Measurements from ENCODE around the gene SETBP1. TPM values are rescaled to one million over a fixed set of nuclear protein-coding genes. Genes with fewer than 3 reads are reported as not detected.

SETBP1 gene
- total and polyA plus RNA-seq, 7 experiments from 2014 or later: 0.08 to 12.5 (median 2.5) TPM; not detected in 2

GRCh38 chr18:44811572-44812125 lies 131.0 kb downstream of the SETBP1 start:
- no peak for ATAC-seq

GRCh38 chr18:44812426-44812825 lies 131.7 kb downstream of the SETBP1 start:
- H3K27me3 Mint-ChIP-seq: peaks cover 5 to 29% (median 7%) of the 10 kb centered on the region in 5 donors
- Histone ChIP-seq H3K36me3 (ENCODE audit: control insufficient read depth in 2 of 3, insufficient read depth in 3 of 3, low read length in 3 of 3) (no peaks in the 10 kb centered on the region), H3K4me1 (ENCODE audit: control insufficient read depth in 2 of 2, insufficient read depth in 2 of 2, low read length in 2 of 2) (no peaks in the 10 kb centered on the region), H3K27ac (ENCODE audit: low read depth, low read length) (no peak overlapping the region), H3K9me3 (ENCODE audit: control insufficient read depth in 2 of 3, low read length in 3 of 3) (no peaks in the 10 kb centered on the region), H3K27me3 (ENCODE audit: control insufficient read depth in 2 of 2, insufficient read depth in 2 of 2, low read length in 2 of 2) (no peaks in the 10 kb centered on the region), H3K4me3 (ENCODE audit: low read length) (no peak overlapping the region)
- intact Hi-C loops (cut with micrococcal nuclease): no loop called here
- ChIA-PET POLR2A (no interaction called here), CTCF (no interaction called here)
- H3K27ac Mint-ChIP-seq: no peak overlapping the region
- H3K4me3 Mint-ChIP-seq: no peak overlapping the region
- ATAC-seq (no peak), DNase-seq (no peak)
- H3K4me1 Mint-ChIP-seq: peaks cover 0 to 11% (median 0%) of the 10 kb centered on the region in 7 donors
- peaks cover 0 to 2% (median 0%) of the 10 kb centered on the region in 11 donors for H3K9me3 Mint-ChIP-seq
- peaks cover 0 to 5% (median 0%) of the 10 kb centered on the region in 5 donors for H3K36me3 Mint-ChIP-seq

More at GRCh38 chr18:44811572-44812125, 131.0 kb downstream of the SETBP1 start:
- Histone ChIP-seq H3K4me3 (ENCODE audit: low read length) (no peak overlapping the region), H3K9me3 (ENCODE audit: control insufficient read depth in 2 of 3, low read length in 3 of 3) (no peaks in the 10 kb centered on the region), H3K27me3 (ENCODE audit: control insufficient read depth in 2 of 2, insufficient read depth in 2 of 2, low read length in 2 of 2) (no peaks in the 10 kb centered on the region), H3K27ac (ENCODE audit: low read depth, low read length) (no peak overlapping the region), H3K36me3 (ENCODE audit: control insufficient read depth in 2 of 3, insufficient read depth in 3 of 3, low read length in 3 of 3) (no peaks in the 10 kb centered on the region), H3K4me1 (ENCODE audit: control insufficient read depth in 2 of 2, insufficient read depth in 2 of 2, low read length in 2 of 2) (no peaks in the 10 kb centered on the region)
- no peak overlapping the region for H3K4me3 Mint-ChIP-seq
- H3K27ac Mint-ChIP-seq: no peak overlapping the region
- H3K27me3 Mint-ChIP-seq: peaks cover 5 to 29% (median 7%) of the 10 kb centered on the region in 5 donors
- H3K9me3 Mint-ChIP-seq: peaks cover 0 to 2% (median 0%) of the 10 kb centered on the region in 11 donors
- H3K36me3 Mint-ChIP-seq: peaks cover 0 to 5% (median 0%) of the 10 kb centered on the region in 5 donors
- no peak for DNase-seq
- ChIA-PET CTCF (no interaction called here), POLR2A (no interaction called here)
- peaks cover 0 to 11% (median 0%) of the 10 kb centered on the region in 7 donors for H3K4me1 Mint-ChIP-seq
- intact Hi-C loops (cut with micrococcal nuclease): no loop called here

- Histone ChIP-seq H3K9me3 (ENCODE audit: control insufficient read depth in 2 of 3, low read length in 3 of 3) (no peaks in the 10 kb centered on the region), H3K4me1 (ENCODE audit: control insufficient read depth in 2 of 2, insufficient read depth in 2 of 2, low read length in 2 of 2) (no peaks in the 10 kb centered on the region), H3K4me3 (ENCODE audit: low read length) (no peak overlapping the region), H3K27ac (ENCODE audit: low read depth, low read length) (no peak overlapping the region), H3K36me3 (ENCODE audit: control insufficient read depth in 2 of 3, insufficient read depth in 3 of 3, low read length in 3 of 3) (no peaks in the 10 kb centered on the region), H3K27me3 (ENCODE audit: control insufficient read depth in 2 of 2, insufficient read depth in 2 of 2, low read length in 2 of 2) (no peaks in the 10 kb centered on the region)
- ChIA-PET POLR2A (no interaction called here), CTCF (no interaction called here)
- peaks cover 0 to 4% (median 0%) of the 10 kb centered on the region in 5 donors for H3K36me3 Mint-ChIP-seq
- H3K27ac Mint-ChIP-seq: no peak overlapping the region
- H3K27me3 Mint-ChIP-seq: peaks cover under 1 to 21% (median under 1%) of the 10 kb centered on the region in 5 donors
- H3K9me3 Mint-ChIP-seq: peaks cover 0 to 2% (median 0%) of the 10 kb centered on the region in 11 donors
- DNase-seq (no peak), ATAC-seq (no peak)
- intact Hi-C loops (cut with micrococcal nuclease): no loop called here
- peaks cover 0 to 5% (median 0%) of the 10 kb centered on the region in 7 donors for H3K4me1 Mint-ChIP-seq
- H3K4me3 Mint-ChIP-seq: no peak overlapping the region
Observed at GRCh38 chr18:44813586-44813985, 132.9 kb downstream of the SETBP1 start.

- ChIA-PET POLR2A (no interaction called here), CTCF (no interaction called here)
- Mint-ChIP-seq H3K36me3 (peaks cover 0 to 4% (median 0%) of the 10 kb centered on the region in 5 donors), H3K4me1 (peaks cover 0 to 7% (median 0%) of the 10 kb centered on the region in 7 donors), H3K27ac (no peak overlapping the region), H3K4me3 (no peak overlapping the region), H3K27me3 (peaks cover 0 to 10% (median 0%) of the 10 kb centered on the region in 5 donors), H3K9me3 (peaks cover 0 to 2% (median 0%) of the 10 kb centered on the region in 11 donors)
- intact Hi-C loops (cut with micrococcal nuclease): no loop called here
- Histone ChIP-seq H3K4me3 (ENCODE audit: low read length) (no peak overlapping the region), H3K27me3 (ENCODE audit: control insufficient read depth in 2 of 2, insufficient read depth in 2 of 2, low read length in 2 of 2) (no peaks in the 10 kb centered on the region), H3K4me1 (ENCODE audit: control insufficient read depth in 2 of 2, insufficient read depth in 2 of 2, low read length in 2 of 2) (no peaks in the 10 kb centered on the region), H3K27ac (ENCODE audit: low read depth, low read length) (no peak overlapping the region), H3K9me3 (ENCODE audit: control insufficient read depth in 2 of 3, low read length in 3 of 3) (no peaks in the 10 kb centered on the region), H3K36me3 (ENCODE audit: control insufficient read depth in 2 of 3, insufficient read depth in 3 of 3, low read length in 3 of 3) (no peaks in the 10 kb centered on the region)
- ATAC-seq (no peak), DNase-seq (no peak)
Observed at GRCh38 chr18:44815108-44815507, 134.4 kb downstream of the SETBP1 start.

GRCh38 chr18:44816050-44816449 lies 135.4 kb downstream of the SETBP1 start:
- Mint-ChIP-seq H3K27ac (no peak overlapping the region), H3K36me3 (peaks cover 0 to 3% (median 0%) of the 10 kb centered on the region in 5 donors), H3K4me1 (peaks cover 0 to 7% (median 0%) of the 10 kb centered on the region in 7 donors), H3K4me3 (no peak overlapping the region), H3K9me3 (peaks cover 0 to 2% (median 0%) of the 10 kb centered on the region in 11 donors), H3K27me3 (peaks cover 0 to 8% (median 0%) of the 10 kb centered on the region in 5 donors)
- ChIA-PET CTCF (no interaction called here), POLR2A (no interaction called here)
- DNase-seq (no peak), ATAC-seq (no peak)
- Histone ChIP-seq H3K4me1 (ENCODE audit: control insufficient read depth in 2 of 2, insufficient read depth in 2 of 2, low read length in 2 of 2) (no peaks in the 10 kb centered on the region), H3K36me3 (ENCODE audit: control insufficient read depth in 2 of 3, insufficient read depth in 3 of 3, low read length in 3 of 3) (no peaks in the 10 kb centered on the region), H3K27ac (ENCODE audit: low read depth, low read length) (no peak overlapping the region), H3K4me3 (ENCODE audit: low read length) (no peak overlapping the region), H3K27me3 (ENCODE audit: control insufficient read depth in 2 of 2, insufficient read depth in 2 of 2, low read length in 2 of 2) (no peaks in the 10 kb centered on the region), H3K9me3 (ENCODE audit: control insufficient read depth in 2 of 3, low read length in 3 of 3) (no peaks in the 10 kb centered on the region)
- intact Hi-C loops (cut with micrococcal nuclease): no loop called here

- no peak overlapping the region for H3K27ac Mint-ChIP-seq
- Histone ChIP-seq H3K4me3 (ENCODE audit: low read length) (no peak overlapping the region), H3K27me3 (ENCODE audit: control insufficient read depth in 2 of 2, insufficient read depth in 2 of 2, low read length in 2 of 2) (no peaks in the 10 kb centered on the region), H3K36me3 (ENCODE audit: control insufficient read depth in 2 of 3, insufficient read depth in 3 of 3, low read length in 3 of 3) (no peaks in the 10 kb centered on the region), H3K4me1 (ENCODE audit: control insufficient read depth in 2 of 2, insufficient read depth in 2 of 2, low read length in 2 of 2) (no peaks in the 10 kb centered on the region), H3K9me3 (ENCODE audit: control insufficient read depth in 2 of 3, low read length in 3 of 3) (no peaks in the 10 kb centered on the region), H3K27ac (ENCODE audit: low read depth, low read length) (no peak overlapping the region)
- ATAC-seq: no peak
- no peaks in the 10 kb centered on the region for H3K9me3 Mint-ChIP-seq
- H3K27me3 Mint-ChIP-seq: peaks cover 0 to 3% (median 0%) of the 10 kb centered on the region in 5 donors
- POLR2A ChIA-PET: no interaction called here
- no peaks in the 10 kb centered on the region for H3K36me3 Mint-ChIP-seq
- H3K4me3 Mint-ChIP-seq: no peak overlapping the region
- CTCF ChIA-PET: no interaction called here
- intact Hi-C loops (cut with micrococcal nuclease): no loop called here
- no peak for DNase-seq
- peaks cover 0 to 7% (median 0%) of the 10 kb centered on the region in 7 donors for H3K4me1 Mint-ChIP-seq
Observed at GRCh38 chr18:44816477-44816876, 135.8 kb downstream of the SETBP1 start.

- no peaks in the 10 kb centered on the region for H3K27me3 ChIP-seq (ENCODE audit: control insufficient read depth in 2 of 2, insufficient read depth in 2 of 2, low read length in 2 of 2)
- no peaks in the 10 kb centered on the region for H3K36me3 ChIP-seq (ENCODE audit: control insufficient read depth in 2 of 3, insufficient read depth in 3 of 3, low read length in 3 of 3)
- H3K27ac Mint-ChIP-seq: no peak overlapping the region
- H3K27ac ChIP-seq (ENCODE audit: low read depth, low read length): no peak overlapping the region
- intact Hi-C loops (cut with micrococcal nuclease): no loop called here
- ATAC-seq (no peak), DNase-seq (no peak)
- H3K4me3 ChIP-seq (ENCODE audit: low read length): no peak overlapping the region
- no peaks in the 10 kb centered on the region for H3K36me3 Mint-ChIP-seq
- no peak overlapping the region for H3K4me3 Mint-ChIP-seq
- no peaks in the 10 kb centered on the region for H3K4me1 ChIP-seq (ENCODE audit: control insufficient read depth in 2 of 2, insufficient read depth in 2 of 2, low read length in 2 of 2)
- no peaks in the 10 kb centered on the region for H3K9me3 Mint-ChIP-seq
- ChIA-PET CTCF (no interaction called here), POLR2A (no interaction called here)
- H3K4me1 Mint-ChIP-seq: peaks cover 0 to 5% (median 0%) of the 10 kb centered on the region in 7 donors
- peaks cover 0 to 9% (median 0%) of the 10 kb centered on the region in 5 donors for H3K27me3 Mint-ChIP-seq
- no peaks in the 10 kb centered on the region for H3K9me3 ChIP-seq (ENCODE audit: control insufficient read depth in 2 of 3, low read length in 3 of 3)
Observed at GRCh38 chr18:44817831-44818473, 137.3 kb downstream of the SETBP1 start.
